Astrocyte of the hippocampus (primary cell): ENCODE results near the gene MXD4.

ENCODE experiments used
- DNase-seq: peaks from one replicate; pipeline ENCODE4 v3.0.0; 2011; ENCODE audit warnings: low read depth, low spot score

Gene MXD4

GRCh38 chr4:2292646-2293108, 30.8 kb upstream of the MXD4 start:
- DNase-seq: no peak

GRCh38 chr4:2291705-2292645, 30.1 kb upstream of the MXD4 start:
- DNase-seq: no peak

GRCh38 chr4:2290974-2291704, 29.2 kb upstream of the MXD4 start:
- no peak for DNase-seq

GRCh38 chr4:2290488-2290887, 28.6 kb upstream of the MXD4 start:
- DNase-seq: no peak

GRCh38 chr4:2289955-2290333, 28.0 kb upstream of the MXD4 start:
- no peak for DNase-seq

- no peak for DNase-seq
These were observed 27.5 kb upstream of the MXD4 start for GRCh38 chr4:2289311-2289954.

GRCh38 chr4:2288051-2288541, 26.2 kb upstream of the MXD4 start:
- DNase-seq: no peak

- DNase-seq: no peak
These were observed 25.6 kb upstream of the MXD4 start for GRCh38 chr4:2287594-2287915.

GRCh38 chr4:2286904-2287593, 25.1 kb upstream of the MXD4 start:
- no peak for DNase-seq

- no peak for DNase-seq
These were observed 23.9 kb upstream of the MXD4 start for GRCh38 chr4:2285613-2286381.

GRCh38 chr4:2284934-2285612, 23.2 kb upstream of the MXD4 start:
- peak; percentile 63 for DNase-seq

- DNase-seq: no peak
These were observed 22.4 kb upstream of the MXD4 start for GRCh38 chr4:2284161-2284933.

GRCh38 chr4:2283199-2283711, 21.3 kb upstream of the MXD4 start:
- no peak for DNase-seq

GRCh38 chr4:2281575-2282343, 19.9 kb upstream of the MXD4 start:
- no peak for DNase-seq

- no peak for DNase-seq
These were observed 18.8 kb upstream of the MXD4 start for GRCh38 chr4:2280531-2281300.

- no peak for DNase-seq
These were observed 16.0 kb upstream of the MXD4 start for GRCh38 chr4:2277956-2278355.

GRCh38 chr4:2276581-2277325, 14.8 kb upstream of the MXD4 start:
- DNase-seq: no peak
